HepG2 (cell line): ENCODE results near the gene EHBP1. TPM values are rescaled to one million over a fixed set of nuclear protein-coding genes. Genes with fewer than 3 reads are reported as not detected.

Experiments
- ATAC-seq: fragments of 200-7000 bp; cut with Tn5 transposase; 3 replicates; pipeline ENCODE4 v1.9.1; 2020; ENCODE audit warnings: mild to moderate bottlenecking, moderate library complexity
- BruUV-seq: library from RNA; stranded (reverse); fragments of 400-500 nt; replicated peaks from 2 replicates; lab custom pipeline; 2021; lab: Mats Ljungman, UMichigan
- CTCF ChIA-PET: fragments of 300-600 bp; formaldehyde crosslinking; extraction: SDS; loops from one replicate; lab custom pipeline; 2021; ENCODE audit warnings: low total read pairs, inconsistent platforms, low intra/inter-chr PET ratio; lab: Yijun Ruan, JAX
- POLR2A ChIA-PET: fragments of 350-600 bp; sonication (Branson Sonifier 250); formaldehyde crosslinking; loops from one replicate; lab custom pipeline; 2020; ENCODE audit warnings: antibody characterized with exemption, inconsistent platforms; lab: Yijun Ruan, JAX
- DNase-seq: peaks from one replicate; pipeline ENCODE4 v3.0.0-alpha.2; 2015; ENCODE audit warnings: low spot score
- FAIRE-seq: peaks from 3 replicates; lab custom pipeline; 2011; peaks lifted over from hg19 to GRCh38; lab: Jason Lieb, UNC
- H2AFZ ChIP-seq: one replicate; pipeline ENCODE4 v1.6.1; 2011; ENCODE audit warnings: low read length, inconsistent platforms
- H3K27ac ChIP-seq: fragments of 300-600 bp; 3 replicates; pipeline ENCODE4 v1.8.0; 2011; ENCODE audit warnings: mixed run types, mild to moderate bottlenecking, mixed read lengths, low read length, inconsistent platforms; ENCODE audit not compliant: insufficient read depth; ENCODE audit errors: extremely low read length
- H3K27me3 ChIP-seq, 2 experiments: fragments of 200-600 bp in 1 of 2; 2 replicates in 1 of 2; 3 replicates in 1 of 2; pipeline versions ENCODE4 v1.6.0 to v1.8.0; 2011; ENCODE audit warnings: low read length in 2 of 2, mild to moderate bottlenecking in 2 of 2, moderate library complexity in 2 of 2, inconsistent platforms in 1 of 2; ENCODE audit not compliant: insufficient read depth in 2 of 2, control insufficient read depth in 1 of 2
- H3K36me3 ChIP-seq, 2 experiments: fragments of 200-600 bp in 1 of 2; replicated peaks in 1 of 2; 2 replicates in 1 of 2; 3 replicates in 1 of 2; pipeline versions ENCODE4 v1.5.1 to v1.8.0; 2011; ENCODE audit warnings: low read length in 2 of 2, inconsistent platforms in 1 of 2; ENCODE audit not compliant: insufficient read depth in 2 of 2, control insufficient read depth in 1 of 2
- H3K4me1 ChIP-seq: 2 replicates; pipeline ENCODE4 v1.5.1; 2012; ENCODE audit warnings: low read length, inconsistent platforms; ENCODE audit not compliant: insufficient read depth
- H3K4me2 ChIP-seq: 2 replicates; pipeline ENCODE4 v1.6.0; 2011; ENCODE audit warnings: low read depth, low read length, inconsistent platforms
- H3K4me3 ChIP-seq, 3 experiments: fragments of 200-600 bp in 1 of 3; sonication (generic), shearing (Covaris generic) in 1 of 3; replicated peaks in 1 of 3; 2 replicates each; pipeline ENCODE4 v1.5.1; 2011 to 2016; ENCODE audit warnings: low read length in 3 of 3, inconsistent platforms in 2 of 3, low read depth in 2 of 3, mild to moderate bottlenecking in 2 of 3, control low read depth in 1 of 3, mixed read lengths in 1 of 3; ENCODE audit not compliant: insufficient read depth in 1 of 3
- H3K79me2 ChIP-seq: one replicate; pipeline ENCODE4 v1.6.1; 2011; ENCODE audit warnings: low read length, inconsistent platforms; ENCODE audit not compliant: insufficient read depth
- H3K9ac ChIP-seq: 2 replicates; pipeline ENCODE4 v1.6.0; 2011; ENCODE audit warnings: mild to moderate bottlenecking, low read depth, low read length, inconsistent platforms; ENCODE audit not compliant: insufficient read depth
- H3K9me3 ChIP-seq: 2 replicates; pipeline ENCODE4 v1.5.1; 2012; ENCODE audit warnings: mild to moderate bottlenecking, low read length
- H4K20me1 ChIP-seq: 2 replicates; pipeline ENCODE4 v1.6.0; 2011; ENCODE audit warnings: inconsistent platforms, mild to moderate bottlenecking, low read length, moderate library complexity; ENCODE audit not compliant: insufficient read depth
- ATF1 ChIP-seq: IDR thresholded peaks from 2 replicates; pipeline ENCODE4 v1.6.1; 2016; ENCODE audit warnings: mild to moderate bottlenecking, control low read depth
- CREB1 ChIP-seq, 2 experiments: fragments of 450-650 bp in 1 of 2; IDR thresholded peaks; 2 replicates each; pipeline ENCODE4 v1.6.1; 2016 to 2017; ENCODE audit warnings: control low read depth in 1 of 2, mild to moderate bottlenecking in 1 of 2, missing compliant biosample characterization in 1 of 2, missing genetic modification characterization in 1 of 2
- FOSL1 ChIP-seq: sonication (generic); formaldehyde crosslinking; IDR thresholded peaks from 2 replicates; pipeline ENCODE4 v1.9.0; 2021; ENCODE audit warnings: missing genetic modification reagents, borderline replicate concordance
- GATAD2A ChIP-seq: IDR thresholded peaks from 2 replicates; pipeline ENCODE4 v1.6.1; 2016
- JUND ChIP-seq: sonication (generic); formaldehyde crosslinking; IDR thresholded peaks from 2 replicates; pipeline ENCODE4 v1.8.0; 2022; ENCODE audit warnings: mild to moderate bottlenecking, missing genetic modification reagents
- MTF2 ChIP-seq: sonication (generic); formaldehyde crosslinking; IDR thresholded peaks from 2 replicates; pipeline ENCODE4 v1.5.0; 2020; ENCODE audit warnings: missing genetic modification reagents, borderline replicate concordance
- NCOR1 ChIP-seq: fragments of 200-600 bp; sonication (generic); IDR thresholded peaks from 2 replicates; pipeline ENCODE4 v1.7.0; 2017; ENCODE audit warnings: antibody characterized with exemption, low read length, borderline replicate concordance
- ZNF121 ChIP-seq: sonication (generic); formaldehyde crosslinking; IDR thresholded peaks from 2 replicates; pipeline ENCODE4 v1.5.0; 2020; ENCODE audit warnings: mild to moderate bottlenecking, missing genetic modification reagents
- ZNF468 ChIP-seq: sonication (generic); formaldehyde crosslinking; IDR thresholded peaks from 2 replicates; pipeline ENCODE4 v1.8.0; 2022; ENCODE audit warnings: mild to moderate bottlenecking, moderate library complexity, missing genetic modification reagents
- WGBS: methylation state at CpG from one replicate; pipeline ENCODE4 v1.1.6; 2017; ENCODE audit warnings: low lambda C conversion rate; 5-methylcytosine and 5-hydroxymethylcytosine counted together
- in situ Hi-C: cut with HindIII; loops from 2 replicates; pipeline ENCODE4 v1.10.0; 2017; ENCODE audit warnings: low pct_unique_long_range_greater_than_20kb; ENCODE audit not compliant: extremely low pct_ligation_motif_present
- intact Hi-C: fragments of 100-400 bp; cut with micrococcal nuclease; formaldehyde crosslinking; loops from one replicate; pipeline ENCODE4 v1.10.0; 2022; ENCODE audit not compliant: unreplicated experiment
- polyA plus RNA-seq, 8 experiments: library from polyadenylated mRNA; depleted of rRNA in 3 of 8; stranded (reverse) in 7 of 8; unstranded in 1 of 8; fragments of >200 nt; fragmentation: Illumina TruSeq in 4 of 8; extraction: Trizol in 4 of 8; gene quantifications; 2 replicates each; pipeline versions ENCODE4 v1.2.1 to v1.2.3, GENCODE V29; 2011 to 2016; ENCODE audit warnings: low read depth in 4 of 8, missing spikeins in 1 of 8, mixed read lengths in 1 of 8; ENCODE audit not compliant: insufficient read depth in 1 of 8
- total RNA-seq, 5 experiments: library from RNA; depleted of rRNA; stranded (reverse); fragments of >200 nt; fragmentation: Illumina TruSeq; extraction: Trizol; gene quantifications; 2 replicates each; pipeline ENCODE4 v1.2.3, GENCODE V29; 2016; ENCODE audit warnings: low read depth in 1 of 5
- TF ChIP-seq, protein P1 (sequence below): sonication (generic); formaldehyde crosslinking; IDR thresholded peaks from 2 replicates; pipeline ENCODE4 v1.5.1; 2020; ENCODE audit warnings: mild to moderate bottlenecking, missing genetic modification reagents, borderline replicate concordance
- TF ChIP-seq, protein P2 (sequence below): sonication (generic); formaldehyde crosslinking; IDR thresholded peaks from 2 replicates; pipeline ENCODE4 v1.5.1; 2020; ENCODE audit warnings: missing genetic modification reagents, mild to moderate bottlenecking, borderline replicate concordance
- TF ChIP-seq, protein P3 (sequence below): sonication (generic); formaldehyde crosslinking; IDR thresholded peaks from 2 replicates; pipeline ENCODE4 v1.9.0; 2021; ENCODE audit warnings: missing genetic modification reagents, borderline replicate concordance

The EHBP1 gene
- total and polyA plus RNA-seq, 2 of the 13 experiments (the other 11 are each of a cell fraction or from before 2014, with no cell fraction given) = 93.5 to 146 TPM

DNA sequence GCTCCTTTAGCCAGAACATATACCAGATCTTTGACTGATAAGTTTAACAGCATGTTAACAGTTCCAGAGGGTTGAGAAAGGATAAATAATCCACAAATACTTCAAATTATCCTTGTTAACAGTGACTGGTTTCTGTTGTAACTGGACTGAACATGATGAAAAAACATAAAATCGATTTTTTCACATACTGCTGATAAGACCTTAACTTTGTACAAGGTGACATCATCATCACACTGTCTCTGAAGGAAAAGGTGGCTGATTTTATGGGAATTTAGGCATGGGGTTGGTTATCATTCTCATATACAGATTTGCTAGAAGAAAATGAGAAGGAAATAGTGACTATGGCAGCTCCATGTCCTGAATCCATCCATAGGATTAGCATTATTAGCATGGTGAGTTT is 381.2 kb downstream of the EHBP1 start (continued):
- TF ChIP-seq, protein P1, sequence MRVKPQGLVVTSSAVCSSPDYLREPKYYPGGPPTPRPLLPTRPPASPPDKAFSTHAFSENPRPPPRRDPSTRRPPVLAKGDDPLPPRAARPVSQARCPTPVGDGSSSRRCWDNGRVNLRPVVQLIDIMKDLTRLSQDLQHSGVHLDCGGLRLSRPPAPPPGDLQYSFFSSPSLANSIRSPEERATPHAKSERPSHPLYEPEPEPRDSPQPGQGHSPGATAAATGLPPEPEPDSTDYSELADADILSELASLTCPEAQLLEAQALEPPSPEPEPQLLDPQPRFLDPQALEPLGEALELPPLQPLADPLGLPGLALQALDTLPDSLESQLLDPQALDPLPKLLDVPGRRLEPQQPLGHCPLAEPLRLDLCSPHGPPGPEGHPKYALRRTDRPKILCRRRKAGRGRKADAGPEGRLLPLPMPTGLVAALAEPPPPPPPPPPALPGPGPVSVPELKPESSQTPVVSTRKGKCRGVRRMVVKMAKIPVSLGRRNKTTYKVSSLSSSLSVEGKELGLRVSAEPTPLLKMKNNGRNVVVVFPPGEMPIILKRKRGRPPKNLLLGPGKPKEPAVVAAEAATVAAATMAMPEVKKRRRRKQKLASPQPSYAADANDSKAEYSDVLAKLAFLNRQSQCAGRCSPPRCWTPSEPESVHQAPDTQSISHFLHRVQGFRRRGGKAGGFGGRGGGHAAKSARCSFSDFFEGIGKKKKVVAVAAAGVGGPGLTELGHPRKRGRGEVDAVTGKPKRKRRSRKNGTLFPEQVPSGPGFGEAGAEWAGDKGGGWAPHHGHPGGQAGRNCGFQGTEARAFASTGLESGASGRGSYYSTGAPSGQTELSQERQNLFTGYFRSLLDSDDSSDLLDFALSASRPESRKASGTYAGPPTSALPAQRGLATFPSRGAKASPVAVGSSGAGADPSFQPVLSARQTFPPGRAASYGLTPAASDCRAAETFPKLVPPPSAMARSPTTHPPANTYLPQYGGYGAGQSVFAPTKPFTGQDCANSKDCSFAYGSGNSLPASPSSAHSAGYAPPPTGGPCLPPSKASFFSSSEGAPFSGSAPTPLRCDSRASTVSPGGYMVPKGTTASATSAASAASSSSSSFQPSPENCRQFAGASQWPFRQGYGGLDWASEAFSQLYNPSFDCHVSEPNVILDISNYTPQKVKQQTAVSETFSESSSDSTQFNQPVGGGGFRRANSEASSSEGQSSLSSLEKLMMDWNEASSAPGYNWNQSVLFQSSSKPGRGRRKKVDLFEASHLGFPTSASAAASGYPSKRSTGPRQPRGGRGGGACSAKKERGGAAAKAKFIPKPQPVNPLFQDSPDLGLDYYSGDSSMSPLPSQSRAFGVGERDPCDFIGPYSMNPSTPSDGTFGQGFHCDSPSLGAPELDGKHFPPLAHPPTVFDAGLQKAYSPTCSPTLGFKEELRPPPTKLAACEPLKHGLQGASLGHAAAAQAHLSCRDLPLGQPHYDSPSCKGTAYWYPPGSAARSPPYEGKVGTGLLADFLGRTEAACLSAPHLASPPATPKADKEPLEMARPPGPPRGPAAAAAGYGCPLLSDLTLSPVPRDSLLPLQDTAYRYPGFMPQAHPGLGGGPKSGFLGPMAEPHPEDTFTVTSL (CRISPR knock-in tag) = peak; percentile 42; the same call in 1 of the 2 replicates
- TF ChIP-seq FOSL1 (CRISPR knock-in tag) (no peak), CREB1 (IDR thresholded peaks at IDR 0.05) (peak; percentile 53), CREB1 (CRISPR knock-in tag; IDR thresholded peaks at IDR 0.05) (no peak; the same call in none of the 2 replicates), GATAD2A (CRISPR knock-in tag) (peak; percentile 50; the same call in 1 of the 2 replicates)

DNA sequence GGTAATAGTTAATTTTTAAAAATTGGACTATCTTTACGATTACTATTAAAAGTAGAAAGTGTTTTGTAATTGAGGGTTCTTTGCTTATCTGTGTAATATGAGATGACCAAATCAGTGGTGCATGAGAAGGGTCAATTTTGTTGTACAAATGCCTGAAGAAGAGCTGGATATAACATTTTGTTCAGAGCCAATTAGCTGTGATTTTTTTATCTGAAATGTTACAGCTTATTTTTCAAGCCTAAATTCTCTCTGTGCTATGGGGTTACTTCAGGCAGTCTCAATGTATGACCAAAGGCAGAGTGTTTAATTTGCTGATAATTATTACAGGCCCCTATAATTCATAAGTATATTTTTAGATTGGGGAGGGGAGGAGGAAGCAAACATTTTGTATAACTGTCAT is 386.9 kb downstream of the EHBP1 start:
- in situ Hi-C loops = loop anchor here (25.0 kb wide), 1 partner anchor 195 kb away; no protein-coding TSS in a partner anchor
- Histone ChIP-seq H3K27me3 (no peaks in the 10 kb centered on the region; a peak in 1 of 5 replicates), H2AFZ (no peak overlapping the region), H3K9ac (no peak overlapping the region), H3K79me2 (no peaks in the 10 kb centered on the region), H3K27ac (no peak overlapping the region), H3K4me2 (no peak overlapping the region), H3K9me3 (no peaks in the 10 kb centered on the region), H3K4me3 (no peak overlapping the region), H3K36me3 (no peaks in the 10 kb centered on the region), H4K20me1 (no peaks in the 10 kb centered on the region), H3K4me1 (peaks cover 4% of the 10 kb centered on the region; the same call in 1 of the 2 replicates)
- no peak for FAIRE-seq
- 38% methylated on average over 1 of the region's 1 CpG for WGBS
- no TSS peak for BruUV-seq
- no peak for ATAC-seq
- ChIA-PET CTCF (no interaction called here), POLR2A (no interaction called here)
- intact Hi-C loops = no loop called here
- no peak for DNase-seq
- TF ChIP-seq MTF2 = no peak
- TF ChIP-seq, protein P2, sequence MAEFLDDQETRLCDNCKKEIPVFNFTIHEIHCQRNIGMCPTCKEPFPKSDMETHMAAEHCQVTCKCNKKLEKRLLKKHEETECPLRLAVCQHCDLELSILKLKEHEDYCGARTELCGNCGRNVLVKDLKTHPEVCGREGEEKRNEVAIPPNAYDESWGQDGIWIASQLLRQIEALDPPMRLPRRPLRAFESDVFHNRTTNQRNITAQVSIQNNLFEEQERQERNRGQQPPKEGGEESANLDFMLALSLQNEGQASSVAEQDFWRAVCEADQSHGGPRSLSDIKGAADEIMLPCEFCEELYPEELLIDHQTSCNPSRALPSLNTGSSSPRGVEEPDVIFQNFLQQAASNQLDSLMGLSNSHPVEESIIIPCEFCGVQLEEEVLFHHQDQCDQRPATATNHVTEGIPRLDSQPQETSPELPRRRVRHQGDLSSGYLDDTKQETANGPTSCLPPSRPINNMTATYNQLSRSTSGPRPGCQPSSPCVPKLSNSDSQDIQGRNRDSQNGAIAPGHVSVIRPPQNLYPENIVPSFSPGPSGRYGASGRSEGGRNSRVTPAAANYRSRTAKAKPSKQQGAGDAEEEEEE = no peak
- no peak for TF ChIP-seq JUND
- TF ChIP-seq ZNF121 (CRISPR knock-in tag) = no peak
- TF ChIP-seq, protein P3, sequence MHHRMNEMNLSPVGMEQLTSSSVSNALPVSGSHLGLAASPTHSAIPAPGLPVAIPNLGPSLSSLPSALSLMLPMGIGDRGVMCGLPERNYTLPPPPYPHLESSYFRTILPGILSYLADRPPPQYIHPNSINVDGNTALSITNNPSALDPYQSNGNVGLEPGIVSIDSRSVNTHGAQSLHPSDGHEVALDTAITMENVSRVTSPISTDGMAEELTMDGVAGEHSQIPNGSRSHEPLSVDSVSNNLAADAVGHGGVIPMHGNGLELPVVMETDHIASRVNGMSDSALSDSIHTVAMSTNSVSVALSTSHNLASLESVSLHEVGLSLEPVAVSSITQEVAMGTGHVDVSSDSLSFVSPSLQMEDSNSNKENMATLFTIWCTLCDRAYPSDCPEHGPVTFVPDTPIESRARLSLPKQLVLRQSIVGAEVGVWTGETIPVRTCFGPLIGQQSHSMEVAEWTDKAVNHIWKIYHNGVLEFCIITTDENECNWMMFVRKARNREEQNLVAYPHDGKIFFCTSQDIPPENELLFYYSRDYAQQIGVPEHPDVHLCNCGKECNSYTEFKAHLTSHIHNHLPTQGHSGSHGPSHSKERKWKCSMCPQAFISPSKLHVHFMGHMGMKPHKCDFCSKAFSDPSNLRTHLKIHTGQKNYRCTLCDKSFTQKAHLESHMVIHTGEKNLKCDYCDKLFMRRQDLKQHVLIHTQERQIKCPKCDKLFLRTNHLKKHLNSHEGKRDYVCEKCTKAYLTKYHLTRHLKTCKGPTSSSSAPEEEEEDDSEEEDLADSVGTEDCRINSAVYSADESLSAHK (CRISPR knock-in tag) = no peak
- no peak for TF ChIP-seq NCOR1
- TF ChIP-seq ATF1 (CRISPR knock-in tag) = no peak
- TF ChIP-seq ZNF468 (CRISPR knock-in tag) = no peak
